Rectal smooth muscle tissue (tissue), 1 donor: ENCODE results near the gene FOXA1.

Experiments
- H3K27ac ChIP-seq: one replicate; pipeline ENCODE4 v1.7.0; 2013; ENCODE audit warnings: low read depth, low read length, inconsistent platforms
- H3K27me3 ChIP-seq: one replicate; pipeline ENCODE4 v1.7.0; 2013; ENCODE audit warnings: low read length; ENCODE audit not compliant: control insufficient read depth, insufficient read depth
- H3K36me3 ChIP-seq: one replicate; pipeline ENCODE4 v1.7.0; 2013; ENCODE audit warnings: low read length; ENCODE audit not compliant: control insufficient read depth, insufficient read depth
- H3K4me1 ChIP-seq: one replicate; pipeline ENCODE4 v1.7.0; 2013; ENCODE audit warnings: low read length; ENCODE audit not compliant: control insufficient read depth, insufficient read depth
- H3K4me3 ChIP-seq: one replicate; pipeline ENCODE4 v1.7.0; 2013; ENCODE audit warnings: low read length
- H3K9ac ChIP-seq: one replicate; pipeline ENCODE4 v1.7.0; 2013; ENCODE audit warnings: low read length

The FOXA1 gene

DNA sequence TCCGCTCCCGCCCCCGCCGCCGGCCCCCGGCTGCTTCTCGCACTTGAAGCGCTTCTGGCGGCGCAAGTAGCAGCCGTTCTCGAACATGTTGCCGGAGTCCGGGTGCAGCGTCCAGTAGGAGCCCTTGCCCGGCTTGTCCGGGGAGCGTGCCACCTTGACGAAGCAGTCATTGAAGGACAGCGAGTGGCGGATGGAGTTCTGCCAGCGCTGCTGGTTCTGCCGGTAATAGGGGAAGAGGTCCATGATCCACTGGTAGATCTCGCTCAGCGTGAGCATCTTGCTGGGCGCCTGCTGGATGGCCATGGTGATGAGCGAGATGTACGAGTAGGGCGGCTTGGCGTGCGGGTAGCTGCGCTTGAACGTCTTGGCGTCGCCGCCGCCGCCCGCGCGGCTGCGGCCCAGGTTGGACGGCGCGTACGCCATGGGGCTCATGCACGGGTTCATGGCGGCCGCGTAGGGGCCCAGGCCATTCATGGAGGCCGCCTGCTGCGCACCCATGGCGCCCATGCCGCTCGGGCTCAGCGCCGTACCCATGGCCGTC is 3.0 kb downstream of the FOXA1 start:
- Histone ChIP-seq H3K9ac (no peak overlapping the region), H3K36me3 (no peaks in the 10 kb centered on the region), H3K27ac (no peak overlapping the region), H3K4me3 (peak overlapping the region; percentile 49), H3K4me1 (peaks cover 3% of the 10 kb centered on the region), H3K27me3 (peaks cover 30% of the 10 kb centered on the region)

DNA sequence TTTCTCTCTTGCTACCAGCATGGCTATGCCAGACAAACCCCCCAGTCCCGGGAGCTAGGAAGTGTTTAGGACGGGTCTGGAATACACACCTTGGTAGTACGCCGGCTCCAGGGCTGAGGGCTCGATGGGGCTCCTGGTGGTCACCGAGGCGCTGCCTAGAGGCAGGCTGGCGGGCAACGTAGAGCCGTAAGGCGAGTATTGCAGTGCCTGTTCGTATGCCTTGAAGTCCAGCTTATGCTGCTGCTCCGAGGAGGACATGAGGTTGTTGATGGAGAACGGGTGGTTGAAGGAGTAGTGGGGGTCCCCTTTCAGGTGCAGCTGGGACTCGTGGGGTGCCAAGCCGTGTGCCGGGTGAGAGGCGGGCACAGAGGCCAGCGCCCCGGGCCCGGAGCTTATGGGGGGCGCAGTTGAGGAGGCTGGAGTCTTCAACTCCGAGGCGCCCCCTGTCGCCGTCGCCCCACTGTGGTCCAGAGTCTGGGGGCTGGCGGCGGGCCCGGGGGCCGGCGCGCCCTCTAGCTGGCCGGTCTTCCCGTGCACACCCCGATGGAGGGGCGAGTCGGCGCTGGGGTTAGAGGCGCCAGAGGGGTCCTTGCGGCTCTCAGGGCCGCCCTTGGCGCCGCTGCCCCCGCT is 3.6 kb downstream of the FOXA1 start:
- H3K27me3 ChIP-seq, result peaks cover 28% of the 10 kb centered on the region
- H3K9ac ChIP-seq, result peak overlapping the region; percentile 4
- H3K4me3 ChIP-seq, result peak overlapping the region; percentile 58
- H3K4me1 ChIP-seq, result peaks cover 3% of the 10 kb centered on the region
- no peak overlapping the region for H3K27ac ChIP-seq
- H3K36me3 ChIP-seq, result no peaks in the 10 kb centered on the region

- H3K27me3 ChIP-seq, result peaks cover 33% of the 10 kb centered on the region
- peak overlapping the region; percentile 26 for H3K4me3 ChIP-seq
- no peaks in the 10 kb centered on the region for H3K36me3 ChIP-seq
- no peak overlapping the region for H3K9ac ChIP-seq
- peaks cover 3% of the 10 kb centered on the region for H3K4me1 ChIP-seq
- H3K27ac ChIP-seq, result no peak overlapping the region
These were observed 4.5 kb downstream of the FOXA1 start for GRCh38 chr14:37590428-37591139.

DNA sequence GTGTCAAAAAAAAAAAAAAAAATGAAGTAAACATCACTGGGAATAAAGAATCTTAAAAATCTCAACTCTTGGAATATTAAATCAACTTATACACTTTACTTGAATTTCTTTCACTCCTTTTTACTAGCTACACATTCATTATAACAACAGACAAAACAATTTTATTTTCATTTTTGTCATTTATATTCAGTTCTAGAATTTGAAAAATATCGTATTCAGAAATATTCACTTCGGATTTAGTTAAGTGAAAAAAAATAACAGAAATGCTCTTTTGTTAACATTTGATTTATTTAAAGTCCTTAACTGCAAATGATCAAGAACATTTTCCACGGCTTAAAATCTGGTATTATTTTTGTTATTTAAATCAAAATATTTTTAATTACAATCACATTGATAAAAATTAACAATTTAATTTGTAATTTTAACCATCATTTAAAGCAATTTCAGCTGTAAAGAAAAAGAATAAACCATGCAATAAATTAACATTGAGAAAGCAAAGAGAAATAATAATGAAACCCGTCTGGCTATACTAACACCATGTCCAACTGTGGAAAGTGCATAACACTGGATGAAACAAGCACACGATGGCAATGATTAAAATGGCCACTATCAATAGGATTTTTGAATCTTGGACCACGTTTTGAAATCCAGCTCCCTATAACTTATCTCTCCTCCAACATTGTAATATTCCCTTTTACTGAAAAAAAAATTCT is 5.2 kb downstream of the FOXA1 start:
- Histone ChIP-seq H3K27ac (no peak overlapping the region), H3K27me3 (peaks cover 33% of the 10 kb centered on the region), H3K4me3 (no peak overlapping the region)

DNA sequence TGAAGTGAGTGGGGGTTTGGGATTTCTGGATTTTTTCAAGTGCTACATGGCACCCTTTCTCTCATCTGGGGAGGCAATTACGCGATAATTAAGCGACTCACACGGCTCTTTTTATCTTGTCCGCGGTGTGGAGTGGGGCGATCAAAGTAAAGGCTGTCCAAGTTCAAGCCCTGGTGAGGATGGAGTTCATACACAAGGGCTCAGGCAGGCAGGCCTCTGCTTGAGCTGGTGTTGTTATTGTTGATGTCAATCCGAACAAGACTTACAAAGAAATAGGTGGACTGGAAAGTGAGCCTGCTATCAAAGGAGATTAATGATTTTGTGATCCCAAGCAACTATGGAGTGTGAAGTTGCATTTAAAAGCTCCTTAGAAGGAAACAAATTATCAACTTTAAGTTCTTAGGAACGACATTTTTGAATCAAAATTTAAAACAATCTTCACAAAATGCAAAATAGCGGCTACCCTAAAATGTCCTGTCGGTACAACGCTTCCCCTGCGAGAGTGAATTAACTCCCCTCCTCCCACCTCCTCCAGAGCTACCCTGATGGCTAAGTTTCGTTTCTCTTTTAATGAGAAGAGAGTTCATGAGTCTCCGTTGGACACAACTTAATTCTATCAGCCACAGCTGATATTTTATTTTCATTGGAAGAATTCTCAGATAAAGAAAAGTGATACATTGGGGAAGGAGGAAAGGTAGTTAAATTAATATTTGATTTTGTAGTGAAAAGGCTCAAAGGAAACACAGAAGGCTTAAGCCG is 5.9 kb downstream of the FOXA1 start:
- Histone ChIP-seq H3K4me3 (peak overlapping the region; percentile 38), H3K27ac (no peak overlapping the region)

More for the DNA sequence above, 5.2 kb downstream of the FOXA1 start:
- H3K9ac ChIP-seq, result no peak overlapping the region
- peaks cover 3% of the 10 kb centered on the region for H3K4me1 ChIP-seq
- H3K36me3 ChIP-seq, result no peaks in the 10 kb centered on the region

GRCh38 chr14:37588667-37588955 is 6.4 kb downstream of the FOXA1 start:
- H3K36me3 ChIP-seq, result no peaks in the 10 kb centered on the region
- H3K27ac ChIP-seq, result no peak overlapping the region
- H3K4me3 ChIP-seq, result peak overlapping the region; percentile 38
- no peak overlapping the region for H3K9ac ChIP-seq
- H3K27me3 ChIP-seq, result peaks cover 28% of the 10 kb centered on the region
- no peaks in the 10 kb centered on the region for H3K4me1 ChIP-seq

More for the DNA sequence above, 5.9 kb downstream of the FOXA1 start:
- H3K36me3 ChIP-seq, result no peaks in the 10 kb centered on the region
- H3K27me3 ChIP-seq, result peaks cover 29% of the 10 kb centered on the region
- no peak overlapping the region for H3K9ac ChIP-seq
- peaks cover 2% of the 10 kb centered on the region for H3K4me1 ChIP-seq

DNA sequence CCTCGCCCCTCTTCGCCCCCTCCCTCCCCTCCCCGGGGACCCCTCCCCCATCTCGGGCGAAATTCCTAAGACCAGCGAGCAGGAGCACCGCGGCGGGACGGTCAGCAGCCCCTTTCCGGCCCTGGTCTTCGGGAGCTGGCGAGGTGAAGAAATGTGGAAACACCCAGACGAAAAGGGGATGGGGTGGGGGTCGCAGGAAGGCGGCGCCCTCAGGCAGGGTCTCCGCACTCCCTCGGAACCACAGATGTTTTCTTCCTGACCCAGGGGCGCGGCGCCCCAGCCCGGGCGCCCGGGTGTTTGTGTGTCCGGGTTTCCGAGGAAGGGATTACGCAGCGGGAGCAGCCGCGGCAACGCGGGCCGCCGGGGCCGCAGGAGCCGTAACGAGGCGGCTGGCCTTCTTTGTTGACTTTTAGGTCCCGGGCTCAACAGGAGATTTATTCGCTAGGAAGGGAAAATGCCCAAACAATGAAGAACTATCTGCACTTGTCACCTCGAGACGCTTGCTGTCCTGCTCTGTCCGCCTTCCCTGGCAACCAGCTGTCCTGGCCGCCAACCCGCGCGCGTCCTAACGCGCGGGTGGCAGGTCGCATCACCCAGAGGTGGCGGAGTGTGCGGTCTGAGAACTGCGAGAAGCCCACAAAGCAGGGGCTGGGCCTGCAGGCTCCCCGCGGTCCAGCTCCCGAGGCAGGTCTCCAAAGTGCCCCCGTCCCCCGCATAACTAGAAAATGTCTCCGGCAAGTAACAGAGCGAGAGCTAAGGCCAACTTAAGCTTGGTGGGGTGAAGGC is 7.0 kb downstream of the FOXA1 start:
- no peaks in the 10 kb centered on the region for H3K36me3 ChIP-seq
- H3K9ac ChIP-seq, result no peak overlapping the region
- peak overlapping the region; percentile 38 for H3K4me3 ChIP-seq
- H3K4me1 ChIP-seq, result no peaks in the 10 kb centered on the region
- no peak overlapping the region for H3K27ac ChIP-seq
- peaks cover 27% of the 10 kb centered on the region for H3K27me3 ChIP-seq

- H3K4me3 ChIP-seq, result no peak overlapping the region
- H3K27ac ChIP-seq, result no peak overlapping the region
- H3K4me1 ChIP-seq, result no peaks in the 10 kb centered on the region
- H3K36me3 ChIP-seq, result no peaks in the 10 kb centered on the region
- H3K27me3 ChIP-seq, result peaks cover 24% of the 10 kb centered on the region
- no peak overlapping the region for H3K9ac ChIP-seq
These were observed 7.8 kb downstream of the FOXA1 start for GRCh38 chr14:37587131-37587803.

- Histone ChIP-seq H3K9ac (no peak overlapping the region), H3K4me3 (no peak overlapping the region), H3K27ac (no peak overlapping the region), H3K4me1 (no peaks in the 10 kb centered on the region), H3K27me3 (peaks cover 21% of the 10 kb centered on the region), H3K36me3 (no peaks in the 10 kb centered on the region)
These were observed 8.3 kb downstream of the FOXA1 start for GRCh38 chr14:37586797-37587130.

- peaks cover 17% of the 10 kb centered on the region for H3K27me3 ChIP-seq
These were observed 8.9 kb downstream of the FOXA1 start for GRCh38 chr14:37585971-37586796.

GRCh38 chr14:37585101-37585511 is 9.9 kb downstream of the FOXA1 start:
- Histone ChIP-seq H3K27me3 (peaks cover 16% of the 10 kb centered on the region), H3K9ac (no peak overlapping the region), H3K36me3 (no peaks in the 10 kb centered on the region), H3K4me1 (no peaks in the 10 kb centered on the region), H3K4me3 (peak overlapping the region; percentile 2), H3K27ac (no peak overlapping the region)

More at GRCh38 chr14:37585971-37586796, 8.9 kb downstream of the FOXA1 start:
- no peak overlapping the region for H3K9ac ChIP-seq
- no peaks in the 10 kb centered on the region for H3K36me3 ChIP-seq
- H3K27ac ChIP-seq, result no peak overlapping the region
- no peak overlapping the region for H3K4me3 ChIP-seq
- H3K4me1 ChIP-seq, result no peaks in the 10 kb centered on the region
